ENCODE results near the gene ATP2B2.
"Not testable (repeated sequence)": the region's sequence is repeated elsewhere in the genome, so short reads cannot be mapped to it uniquely, and the experiment has no call there.

The ATP2B2 gene

DNA sequence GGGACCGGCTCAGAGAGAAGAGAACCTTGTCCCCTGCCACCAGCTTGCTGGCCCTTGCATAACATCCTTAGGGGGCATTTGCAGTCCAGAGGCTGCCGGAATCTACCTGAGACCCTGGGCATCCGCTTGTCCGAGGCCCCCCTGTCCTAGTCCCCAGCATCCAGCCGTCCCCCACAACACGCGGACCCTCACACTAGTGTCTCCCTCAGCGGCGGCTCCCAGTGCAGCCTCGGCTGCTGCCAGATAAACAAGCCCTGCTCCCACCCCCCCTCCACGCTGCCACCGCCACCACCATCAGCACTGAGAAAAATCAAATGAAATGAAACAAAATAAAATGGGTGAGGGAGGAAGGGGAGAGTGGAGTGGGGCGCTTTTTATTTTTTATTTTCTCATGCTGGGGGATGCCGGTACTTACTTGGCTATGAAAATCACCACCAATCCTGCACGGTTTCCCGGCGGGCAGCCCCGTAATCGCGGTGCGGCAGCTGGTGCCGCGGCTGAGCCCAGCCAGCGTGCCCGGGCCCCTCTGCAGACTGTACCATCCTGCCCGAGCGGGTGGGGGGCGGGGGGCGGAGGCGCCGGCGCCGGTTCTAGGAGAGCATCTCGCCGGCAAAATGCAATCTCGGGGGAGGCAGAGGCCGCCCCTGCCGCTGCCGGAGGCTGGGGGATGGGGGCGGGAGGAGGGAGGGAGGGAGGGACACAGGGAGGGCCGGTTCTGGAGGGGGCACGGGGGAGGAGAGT, at the start of gene ATP2B2:
Gene ATP2B2 (minus strand): TSS at position 537 of the 741 bp plus-strand sequence. CDS start 56,043 bp downstream, outside the sequence.
- peak in 1 of 2 experiments; percentile 86 for DNase-seq

DNA sequence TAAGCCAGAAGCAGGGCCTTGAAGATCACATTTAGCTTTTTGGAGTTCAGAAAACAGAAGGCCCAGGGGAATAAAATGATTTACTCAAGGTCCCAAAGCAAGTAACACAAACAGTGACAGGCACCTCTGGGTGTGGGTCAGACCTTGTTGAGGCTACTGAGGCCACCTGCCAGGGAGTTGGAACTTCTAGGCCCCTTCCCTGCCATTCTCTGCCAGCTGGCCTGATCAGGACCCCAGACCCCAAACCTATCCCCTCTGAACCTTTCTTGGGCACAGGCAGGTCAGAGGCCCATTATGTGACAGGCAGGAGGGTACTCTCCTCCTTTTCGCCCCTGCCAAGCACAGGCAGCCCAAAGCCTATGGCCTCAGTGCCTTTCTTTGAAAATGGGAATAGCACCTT, 49.4 kb upstream of the ATP2B2 start:
- DNase-seq, result no peak

DNA sequence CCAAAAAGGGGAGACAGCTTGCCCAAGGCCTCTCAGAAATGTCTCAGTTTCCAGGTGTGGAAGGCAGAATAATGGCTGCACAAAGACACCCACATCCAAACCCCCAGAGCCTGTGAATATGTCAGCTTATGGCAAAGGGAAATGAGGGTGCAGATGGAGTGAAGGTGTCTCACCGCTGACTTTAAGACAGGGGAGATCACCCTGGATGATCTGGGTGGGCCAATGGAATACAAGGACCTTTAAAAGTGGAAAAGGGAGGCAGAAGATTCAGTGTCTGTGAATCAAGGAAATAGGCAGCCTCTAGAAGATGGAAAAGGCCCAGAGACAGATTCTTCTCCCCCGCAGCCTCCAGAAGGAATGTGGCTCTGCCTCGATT, 48.8 kb upstream of the ATP2B2 start:
- no peak for DNase-seq

DNA sequence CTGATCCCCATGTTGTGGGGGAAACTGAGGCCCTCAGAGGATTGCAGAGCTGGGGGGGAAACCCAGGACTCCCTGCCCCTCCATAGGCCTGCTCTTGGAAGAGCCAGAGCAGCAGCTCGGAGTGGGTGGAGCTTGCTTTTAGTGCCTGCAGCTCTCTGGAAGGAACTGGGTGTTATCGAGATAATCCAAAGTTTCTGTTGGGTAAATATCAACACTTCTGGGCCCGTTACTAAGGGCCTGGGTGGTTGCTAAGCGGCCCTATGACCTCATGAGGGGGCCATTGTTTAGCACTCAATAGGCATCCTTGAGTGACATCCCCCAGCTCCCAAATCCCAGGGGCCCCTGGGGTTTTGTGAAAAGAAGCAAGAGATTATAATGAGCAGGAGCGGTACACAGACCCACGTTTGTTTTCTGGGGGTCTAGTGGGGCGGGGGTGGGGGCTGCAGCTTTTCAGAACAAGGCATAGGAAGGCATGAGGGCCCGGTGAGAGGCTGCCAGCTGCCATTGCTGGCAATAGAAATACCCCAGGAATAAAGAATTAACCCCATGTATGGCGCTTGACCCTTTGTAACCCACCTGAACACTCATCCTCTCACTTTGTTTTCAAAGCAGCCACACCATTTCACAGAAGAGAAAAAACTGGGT, 48.3 kb upstream of the ATP2B2 start:
- DNase-seq, result peak in 1 of 2 experiments; percentile 6

DNA sequence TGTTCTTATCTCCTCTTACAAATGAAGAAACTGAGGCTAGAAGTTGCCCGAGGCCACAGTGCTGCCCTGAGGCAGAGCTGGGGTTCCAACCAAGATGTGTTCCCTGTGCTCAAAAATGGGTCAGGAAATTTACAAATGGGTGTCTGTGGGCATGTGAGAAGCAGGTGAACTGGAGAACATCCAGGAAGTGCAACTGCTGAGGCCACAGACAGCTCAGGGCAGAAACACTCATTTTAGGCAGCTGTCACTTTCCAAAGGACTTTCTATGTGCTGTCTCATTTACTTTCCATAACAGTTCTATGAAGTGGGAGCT, 47.2 kb upstream of the ATP2B2 start:
- DNase-seq, result no peak

DNA sequence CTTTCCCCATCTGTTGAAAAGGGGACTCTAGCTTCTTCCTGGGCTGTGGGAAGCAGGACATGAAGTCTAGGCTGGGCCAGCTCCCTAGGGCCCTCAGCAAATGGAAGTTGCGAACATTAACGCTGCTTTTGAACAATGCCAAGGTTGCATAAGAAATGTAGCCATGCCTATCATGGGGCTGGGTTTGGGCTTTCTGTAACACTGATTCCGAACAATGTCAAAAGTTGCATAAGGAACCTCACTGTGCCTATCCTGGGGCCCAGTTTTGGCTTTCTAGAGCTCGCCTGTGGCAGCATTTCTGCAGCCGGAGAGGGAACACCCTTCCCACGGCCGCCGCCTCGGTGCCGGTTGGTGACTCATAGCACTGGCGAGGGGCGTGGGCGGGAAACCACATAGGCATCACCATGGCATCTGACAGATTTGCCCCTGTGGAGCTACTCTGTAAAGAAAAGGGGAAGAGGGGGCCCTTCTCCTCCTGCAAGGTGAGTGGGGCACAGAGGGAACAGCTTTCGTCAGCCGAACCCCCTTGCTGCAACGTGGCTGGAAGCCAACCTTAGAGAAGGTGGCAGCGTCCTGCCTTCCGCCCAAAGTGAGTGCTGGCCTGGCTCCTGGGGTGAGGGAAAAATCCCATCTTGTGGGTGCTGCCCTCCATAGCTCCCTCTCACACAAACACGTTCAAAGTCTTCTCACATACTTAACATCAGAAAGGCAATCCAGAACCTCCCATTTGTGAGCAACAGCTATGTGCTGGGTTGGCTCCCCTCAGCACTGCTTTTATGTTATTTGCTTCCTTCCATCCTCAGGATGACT, 46.6 kb upstream of the ATP2B2 start:
- no peak for DNase-seq

DNA sequence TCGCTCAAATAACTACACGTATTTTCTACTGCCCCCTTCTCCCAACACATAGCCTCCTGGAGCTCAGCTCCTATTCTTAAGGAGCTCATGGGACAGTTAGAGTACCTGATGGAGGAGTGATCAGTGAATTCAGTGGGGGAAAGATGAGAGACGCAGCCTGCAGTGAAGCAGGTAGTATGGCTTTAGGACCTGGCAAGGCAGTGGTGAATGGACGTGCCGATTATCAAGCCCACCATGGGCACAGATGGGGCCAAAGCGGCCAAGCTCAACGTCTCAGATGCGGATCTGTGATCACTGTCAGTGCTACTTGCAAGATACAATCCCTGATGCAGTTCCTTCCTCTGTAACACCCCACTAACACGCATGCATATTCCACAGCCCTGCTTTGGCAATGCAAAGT, 45.8 kb upstream of the ATP2B2 start:
- no peak for DNase-seq

DNA sequence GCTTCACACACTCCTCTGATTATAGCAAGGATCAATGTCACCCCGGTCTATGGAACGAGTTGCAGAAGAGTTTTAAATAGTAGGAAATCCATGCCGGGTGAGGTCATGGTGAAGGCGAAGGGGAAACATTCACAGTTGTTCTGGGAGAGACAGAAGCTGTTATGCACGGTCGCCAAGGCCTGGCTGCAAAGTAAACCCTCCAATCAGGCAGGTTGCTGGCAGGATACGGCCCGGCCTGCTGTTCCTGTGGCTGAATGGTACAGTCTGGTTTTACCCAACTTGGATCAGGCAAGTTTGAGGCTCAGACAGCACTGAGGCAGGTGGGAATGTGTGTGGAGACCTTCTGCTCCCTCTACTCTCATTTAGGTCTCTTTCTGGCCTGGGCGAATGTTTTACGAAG, 45.3 kb upstream of the ATP2B2 start:
- no peak for DNase-seq

DNA sequence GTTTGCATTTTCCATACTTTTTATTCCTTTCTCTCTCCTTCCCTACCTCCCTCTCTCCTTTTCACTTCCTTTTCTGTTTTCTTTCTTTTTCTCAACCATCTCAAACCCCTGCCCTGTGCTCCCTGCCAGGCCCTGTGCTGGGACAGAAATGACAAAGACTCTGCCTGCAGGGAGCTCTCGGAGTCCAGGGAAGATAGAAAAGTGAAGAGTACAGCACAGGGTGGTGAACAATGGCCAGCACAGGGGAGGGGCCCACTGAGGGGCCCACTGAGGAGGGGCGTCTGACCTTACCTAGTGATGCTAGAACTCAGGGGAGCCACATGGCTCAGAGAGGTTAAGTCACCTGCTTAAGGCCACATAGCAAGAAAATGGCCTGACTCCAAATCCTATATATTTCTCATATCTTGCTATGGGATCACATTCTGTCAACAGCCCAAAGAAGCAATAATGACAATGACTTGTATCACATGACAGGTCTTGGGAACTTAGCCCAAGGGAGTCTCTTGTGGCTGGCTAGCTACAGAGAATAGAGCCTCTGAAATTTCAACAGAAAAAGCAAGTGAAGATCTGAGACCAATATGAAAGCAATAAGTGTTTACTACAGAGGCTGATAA, 44.3 kb upstream of the ATP2B2 start:
- DNase-seq, result no peak

DNA sequence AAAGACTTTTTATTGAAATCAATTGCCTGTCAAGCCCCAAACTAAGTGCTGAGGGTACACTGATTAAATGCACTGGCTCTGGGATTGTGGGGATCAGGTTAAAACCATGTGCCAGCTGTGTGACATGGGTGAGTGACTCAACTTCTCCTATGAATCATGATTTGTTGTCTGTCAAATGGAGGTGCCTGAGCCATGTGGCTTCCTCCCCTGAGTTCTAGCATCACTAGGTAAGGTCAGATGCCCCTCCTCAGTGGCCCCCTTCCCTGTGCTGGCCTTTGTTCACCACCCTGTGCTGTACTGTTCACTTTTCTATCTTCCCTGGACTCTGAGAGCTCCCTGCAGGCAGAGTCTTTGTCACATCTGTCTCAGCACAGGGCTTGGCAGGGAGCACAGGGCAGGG, 43.6 kb upstream of the ATP2B2 start:
- no peak for DNase-seq

DNA sequence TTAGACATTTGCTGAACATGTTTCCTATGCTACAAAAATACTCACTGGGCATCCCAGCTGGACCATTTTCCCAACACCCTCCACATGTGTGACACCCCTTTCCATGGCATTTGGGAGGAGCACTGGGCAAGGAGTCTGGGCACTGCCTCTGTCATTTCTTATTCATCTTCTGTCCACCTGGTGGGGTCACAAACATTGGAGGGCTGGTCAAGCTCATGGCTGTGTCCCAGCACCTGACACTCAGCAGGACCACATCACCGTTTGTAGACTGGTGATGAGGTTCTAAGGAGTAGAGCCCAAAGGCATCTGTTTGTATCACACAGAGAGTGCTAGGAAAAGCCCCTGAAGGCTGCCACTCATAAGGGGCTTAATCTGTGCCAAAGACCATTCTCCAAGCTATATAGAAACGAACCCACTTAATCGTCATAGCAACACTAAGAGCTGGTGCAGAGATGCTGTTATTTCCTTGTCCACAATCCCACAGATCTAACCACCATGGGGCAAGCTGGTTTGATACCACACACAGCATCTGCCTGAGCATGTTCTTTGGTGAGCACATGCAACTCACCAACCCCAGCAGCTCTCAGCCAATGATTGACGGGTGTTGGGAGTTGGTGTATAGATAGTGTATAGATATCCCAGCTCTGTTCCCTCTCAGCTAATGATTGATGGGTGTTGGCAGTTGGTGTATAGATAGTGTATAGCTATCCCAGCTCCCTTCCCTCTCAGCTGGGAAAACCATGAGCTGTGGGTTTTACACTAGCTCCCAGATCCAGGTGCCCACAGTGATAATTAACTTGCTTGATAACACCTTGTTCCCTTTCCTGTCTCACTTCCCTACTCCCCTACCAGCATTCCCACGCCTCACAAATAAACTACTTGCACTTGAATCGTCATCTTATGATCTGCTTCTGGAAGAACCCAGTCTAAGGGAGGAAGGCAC, 42.7 kb upstream of the ATP2B2 start:
- no peak for DNase-seq

DNA sequence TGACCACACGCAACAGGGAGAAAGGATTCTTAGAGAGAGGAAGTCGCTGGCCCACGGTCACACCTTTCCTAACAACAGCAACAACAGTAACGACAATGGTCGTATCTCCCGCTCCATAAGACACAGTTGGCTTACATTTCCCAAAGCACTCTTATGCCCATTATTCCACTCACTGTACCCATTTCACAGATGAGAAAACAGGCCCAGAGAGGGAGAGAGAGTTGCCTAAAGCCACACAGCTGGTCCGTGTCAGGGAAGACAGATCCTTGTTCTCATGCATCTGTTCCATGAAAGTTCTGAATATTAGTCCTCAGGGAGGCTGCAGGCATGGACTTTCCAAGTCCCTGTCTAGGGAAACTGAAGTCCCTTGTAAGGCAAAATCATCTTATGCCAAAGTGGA, 42.0 kb upstream of the ATP2B2 start:
- DNase-seq, result no peak

DNA sequence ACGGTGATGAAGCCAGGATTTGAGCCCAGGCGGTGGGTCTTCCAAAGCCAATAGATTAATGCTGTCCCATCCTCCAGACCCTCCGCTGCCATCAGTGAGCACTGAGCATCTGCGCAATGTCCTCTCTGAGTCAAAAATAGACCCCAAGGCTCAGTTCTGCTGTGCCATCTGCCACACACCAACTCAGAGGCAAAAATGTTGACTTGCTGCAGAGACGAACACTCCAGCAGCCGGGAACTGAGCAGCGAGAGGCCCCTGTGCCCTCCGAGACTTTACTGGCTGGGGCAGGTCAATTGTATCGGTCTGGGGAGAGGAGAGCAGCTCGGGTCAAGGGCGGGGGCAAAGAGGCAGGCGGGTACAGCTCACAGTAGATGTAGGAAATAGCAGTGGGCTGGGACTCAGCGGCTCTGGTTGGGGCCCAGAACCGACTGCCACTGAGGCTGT, 41.5 kb upstream of the ATP2B2 start:
- no peak for DNase-seq

DNA sequence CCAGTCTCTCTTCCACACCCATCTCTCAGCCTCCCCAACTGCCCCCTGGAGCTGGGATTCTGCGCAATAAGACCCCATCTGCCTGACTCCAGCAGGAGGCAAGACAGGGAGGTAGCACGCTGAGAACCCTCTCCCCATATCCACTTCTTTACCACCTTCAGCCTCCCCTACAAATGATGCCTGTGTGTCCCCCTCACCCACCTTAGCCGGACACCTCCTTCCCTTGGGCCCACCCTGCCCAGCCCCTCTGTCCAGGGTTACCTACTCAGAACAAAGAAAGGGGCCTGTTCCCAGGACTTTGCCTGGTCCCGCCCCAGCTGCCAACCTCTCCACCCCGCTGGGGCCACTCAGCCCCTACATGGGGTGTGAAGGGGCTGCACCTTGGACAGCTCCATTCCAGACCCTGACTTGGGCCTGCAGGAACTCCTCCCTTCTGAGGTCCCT, 40.8 kb upstream of the ATP2B2 start:
- no peak for DNase-seq

DNA sequence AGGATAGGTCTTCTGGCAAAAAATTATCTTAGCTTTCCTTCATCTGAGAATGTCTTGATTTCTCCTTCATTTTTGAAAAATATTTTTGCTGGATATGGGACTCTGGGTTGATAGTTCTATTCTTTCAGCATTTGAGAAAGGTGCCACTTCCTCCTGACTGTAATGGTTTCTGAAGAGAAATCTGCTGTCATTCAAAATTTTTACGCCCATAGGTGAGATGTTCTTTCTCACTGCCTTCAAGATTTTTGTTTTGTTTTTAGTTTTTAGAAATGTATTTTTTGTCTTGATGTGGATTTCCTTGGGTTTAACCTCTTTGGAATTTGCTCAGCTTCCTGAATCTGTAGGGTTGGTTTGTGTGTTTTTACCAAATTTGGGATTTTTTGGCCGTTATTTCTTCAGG, 37.1 kb upstream of the ATP2B2 start:
- DNase-seq, result no peak

DNA sequence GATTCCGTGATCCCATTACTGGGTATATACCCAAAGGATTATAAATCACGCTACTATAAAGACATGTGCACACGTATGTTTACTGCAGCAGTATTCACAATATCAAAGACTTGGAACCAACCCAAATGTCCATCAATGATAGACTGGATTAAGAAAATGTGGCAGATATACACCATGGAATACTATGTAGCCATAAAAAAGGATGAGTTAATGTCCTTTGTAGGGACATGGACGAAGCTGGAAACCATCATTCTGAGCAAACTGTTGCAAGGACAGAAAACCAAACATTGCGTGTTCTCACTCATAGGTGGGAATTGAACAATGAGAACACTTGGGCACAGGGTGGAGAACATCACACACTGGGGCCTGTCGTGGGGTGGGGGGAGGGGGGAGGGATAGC, 35.0 kb upstream of the ATP2B2 start:
- not testable (repeated sequence) for DNase-seq

DNA sequence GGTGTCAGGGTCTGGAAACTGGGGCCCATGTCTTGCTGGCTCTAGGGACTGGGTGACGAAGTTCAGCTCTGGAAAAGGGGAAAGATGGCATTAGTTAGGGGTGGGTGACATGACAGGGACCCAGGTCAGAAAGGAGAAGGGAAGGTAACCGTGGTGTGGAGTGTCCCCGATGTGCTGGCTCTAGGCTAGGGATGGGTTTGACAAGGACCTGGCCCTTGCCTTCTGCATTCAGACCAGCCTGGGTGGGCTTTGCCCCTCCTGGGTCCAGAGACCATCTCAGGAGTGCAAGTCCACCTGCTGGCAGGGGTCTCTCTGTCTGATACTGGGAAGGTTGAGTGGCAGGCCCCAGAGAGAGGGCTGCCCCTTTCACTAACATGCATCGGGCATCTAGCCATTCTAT, 28.7 kb upstream of the ATP2B2 start:
- no peak for DNase-seq

DNA sequence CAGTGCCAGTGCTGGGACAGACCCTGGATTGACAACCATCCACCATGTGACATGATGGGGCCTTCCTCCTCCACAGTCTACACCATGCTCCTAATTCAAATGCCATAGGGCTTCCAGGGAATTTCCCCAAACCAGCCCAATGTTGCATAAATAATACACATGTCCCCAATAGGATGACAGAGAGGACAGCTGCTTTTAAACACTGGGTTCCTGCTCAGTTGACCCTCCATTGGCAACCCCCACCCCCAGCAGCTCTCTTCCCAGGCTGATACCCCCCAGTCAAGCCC, 28.3 kb upstream of the ATP2B2 start:
- DNase-seq, result no peak

DNA sequence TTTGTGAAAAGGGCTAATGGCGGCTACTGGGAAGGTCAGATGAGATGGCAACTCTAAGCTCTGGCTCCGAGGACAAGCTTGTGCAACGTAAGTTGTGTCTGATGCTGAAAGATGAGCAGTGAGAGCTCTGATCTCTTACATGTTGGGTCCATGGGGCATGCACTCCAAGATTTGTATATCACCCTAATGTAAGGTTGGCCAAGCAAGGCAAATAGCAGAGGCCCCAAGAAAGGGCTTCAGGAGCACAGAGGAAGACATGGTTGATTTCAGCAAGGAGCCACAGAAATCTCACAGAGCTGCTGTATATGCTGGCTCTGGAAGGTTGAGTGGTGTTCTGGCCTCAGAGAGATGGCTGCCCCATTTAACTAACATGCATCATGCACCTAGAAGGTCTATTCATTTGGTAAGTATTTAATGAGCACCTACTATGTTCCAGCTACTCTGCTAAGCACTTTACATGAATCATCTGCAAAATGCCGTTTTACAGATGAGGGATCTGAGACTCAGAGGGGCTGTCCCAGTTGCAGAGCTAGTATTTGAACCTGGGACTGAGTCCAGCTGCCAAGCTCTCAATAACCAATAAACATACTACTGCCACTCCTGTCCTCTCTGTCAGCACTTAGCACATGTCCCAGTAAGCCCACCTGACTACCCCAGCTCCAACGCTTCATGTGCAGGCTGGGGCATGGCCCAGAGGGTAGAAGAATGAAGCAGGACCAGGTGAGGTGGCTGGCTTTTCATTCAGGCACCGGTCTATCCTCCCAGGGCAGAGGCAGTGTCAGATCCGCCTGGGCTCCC, 27.8 kb upstream of the ATP2B2 start:
- no peak for DNase-seq

DNA sequence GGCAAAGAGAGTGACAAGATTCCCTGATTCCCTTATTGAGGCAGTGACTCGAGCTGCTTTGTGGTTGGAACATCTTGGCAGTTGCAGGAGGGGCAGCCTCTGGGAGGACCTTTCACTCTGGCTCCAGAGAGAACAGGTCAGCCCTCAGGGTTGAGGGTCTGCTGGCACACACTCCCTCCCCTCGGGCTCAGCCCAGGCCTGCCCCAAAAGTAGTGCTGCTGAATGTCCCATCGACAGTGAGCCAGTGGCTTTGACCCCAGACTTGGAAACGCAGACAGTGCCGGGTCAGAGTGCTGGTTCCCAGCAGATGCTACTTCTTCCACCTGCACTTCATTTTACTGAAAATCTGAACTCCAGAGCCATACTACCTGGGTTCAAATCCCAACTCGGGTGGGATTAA, 25.6 kb upstream of the ATP2B2 start:
- no peak for DNase-seq

DNA sequence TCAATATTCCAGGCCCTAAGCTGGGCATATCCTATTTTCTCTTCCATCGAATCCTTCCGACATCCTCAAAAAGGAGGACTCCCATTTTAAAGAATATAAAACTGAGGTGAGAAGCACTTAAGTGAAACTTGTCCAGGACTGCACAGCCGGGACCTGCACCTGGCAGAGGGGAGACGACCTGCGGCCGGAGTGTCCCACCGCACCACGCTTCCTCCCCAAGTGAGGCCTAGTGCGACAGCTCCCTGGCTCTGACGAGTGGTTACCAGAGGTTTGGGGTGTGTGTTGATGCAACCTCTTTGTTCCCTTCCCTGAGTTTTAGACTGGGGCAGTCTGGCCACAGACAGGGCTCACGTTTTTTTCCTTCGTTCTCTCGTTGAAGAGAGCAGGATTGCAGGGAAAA, 24.9 kb upstream of the ATP2B2 start:
- no peak for DNase-seq

DNA sequence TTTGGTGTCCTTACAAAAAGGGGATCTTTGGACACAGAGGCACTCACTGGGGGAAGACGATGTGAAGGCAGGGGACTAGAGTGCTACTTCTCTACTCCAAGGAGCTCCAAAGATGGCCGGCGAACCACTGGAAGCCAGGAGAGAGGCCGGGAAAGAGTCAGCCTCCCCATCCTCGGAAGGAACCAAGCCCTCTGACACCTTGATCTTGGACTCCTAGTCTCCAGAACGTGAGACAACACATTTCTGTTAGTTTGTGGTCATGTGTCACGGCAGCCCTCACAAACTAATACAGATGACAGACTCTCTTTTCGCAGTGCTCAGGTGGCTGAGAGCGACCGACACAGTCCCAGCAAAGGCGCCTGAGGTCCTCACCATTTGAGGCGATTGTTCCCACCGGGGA, 24.4 kb upstream of the ATP2B2 start:
- no peak for DNase-seq

All from NCI-H526 (cell line).